ENCODE results near the gene COL9A3.

Gene COL9A3

DNA sequence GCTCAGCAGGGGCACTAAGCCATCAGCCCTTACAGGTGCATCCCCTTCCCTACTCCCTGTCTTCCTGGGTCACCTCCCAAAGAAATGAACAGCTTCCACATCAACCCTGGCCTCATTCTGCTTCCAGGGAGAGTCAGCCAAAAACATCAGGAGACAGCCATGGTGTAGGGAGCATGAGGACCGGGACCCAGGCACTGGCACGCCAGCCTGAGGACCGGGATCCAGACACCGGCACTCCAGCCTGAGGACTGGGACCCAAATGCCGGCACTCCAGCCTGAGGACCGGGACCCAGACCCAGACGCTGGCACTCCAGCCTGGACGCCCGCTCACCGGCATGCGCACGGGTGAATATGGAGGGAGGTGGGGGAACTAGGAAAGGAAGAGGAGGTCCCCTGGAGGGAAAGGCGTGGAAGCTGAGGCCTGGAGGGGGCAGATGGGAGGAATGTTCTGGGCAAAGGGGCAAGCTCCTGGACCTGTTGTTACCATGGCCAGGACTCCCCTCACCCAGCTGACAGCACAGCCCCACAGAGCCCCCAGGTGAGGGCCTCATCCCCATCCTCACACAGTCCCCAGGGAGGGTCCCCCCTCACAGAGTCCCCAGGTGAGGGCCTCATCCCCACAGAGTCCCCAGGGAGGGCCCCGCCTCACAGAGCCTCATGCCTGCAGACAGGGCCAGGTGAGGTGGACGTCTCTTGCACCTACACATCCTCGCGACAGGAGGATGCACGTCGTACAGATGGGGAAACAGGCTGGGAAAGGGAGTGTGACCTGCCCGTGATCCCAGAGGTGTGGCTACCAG is 46.5 kb upstream of the COL9A3 start:
- Histone ChIP-seq H3K36me3 (no peaks in the 10 kb centered on the region), H3K27ac (no peak overlapping the region), H3K4me1 (peaks cover 0 to 7% (median 0%) of the 10 kb centered on the region in 4 donors), H3K4me3 (no peak overlapping the region), H3K9me3 (no peaks in the 10 kb centered on the region), H3K27me3 (peaks cover 0 to 89% of the 10 kb centered on the region in 2 donors)
- intact Hi-C loops (cut with DNase I; ENCODE audit: low total_unique reads): no loop called here
- TF ChIP-seq, protein P1, sequence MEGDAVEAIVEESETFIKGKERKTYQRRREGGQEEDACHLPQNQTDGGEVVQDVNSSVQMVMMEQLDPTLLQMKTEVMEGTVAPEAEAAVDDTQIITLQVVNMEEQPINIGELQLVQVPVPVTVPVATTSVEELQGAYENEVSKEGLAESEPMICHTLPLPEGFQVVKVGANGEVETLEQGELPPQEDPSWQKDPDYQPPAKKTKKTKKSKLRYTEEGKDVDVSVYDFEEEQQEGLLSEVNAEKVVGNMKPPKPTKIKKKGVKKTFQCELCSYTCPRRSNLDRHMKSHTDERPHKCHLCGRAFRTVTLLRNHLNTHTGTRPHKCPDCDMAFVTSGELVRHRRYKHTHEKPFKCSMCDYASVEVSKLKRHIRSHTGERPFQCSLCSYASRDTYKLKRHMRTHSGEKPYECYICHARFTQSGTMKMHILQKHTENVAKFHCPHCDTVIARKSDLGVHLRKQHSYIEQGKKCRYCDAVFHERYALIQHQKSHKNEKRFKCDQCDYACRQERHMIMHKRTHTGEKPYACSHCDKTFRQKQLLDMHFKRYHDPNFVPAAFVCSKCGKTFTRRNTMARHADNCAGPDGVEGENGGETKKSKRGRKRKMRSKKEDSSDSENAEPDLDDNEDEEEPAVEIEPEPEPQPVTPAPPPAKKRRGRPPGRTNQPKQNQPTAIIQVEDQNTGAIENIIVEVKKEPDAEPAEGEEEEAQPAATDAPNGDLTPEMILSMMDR (IDR thresholded peaks at IDR 0.05): no peak
- DNase-seq: no peak

DNA sequence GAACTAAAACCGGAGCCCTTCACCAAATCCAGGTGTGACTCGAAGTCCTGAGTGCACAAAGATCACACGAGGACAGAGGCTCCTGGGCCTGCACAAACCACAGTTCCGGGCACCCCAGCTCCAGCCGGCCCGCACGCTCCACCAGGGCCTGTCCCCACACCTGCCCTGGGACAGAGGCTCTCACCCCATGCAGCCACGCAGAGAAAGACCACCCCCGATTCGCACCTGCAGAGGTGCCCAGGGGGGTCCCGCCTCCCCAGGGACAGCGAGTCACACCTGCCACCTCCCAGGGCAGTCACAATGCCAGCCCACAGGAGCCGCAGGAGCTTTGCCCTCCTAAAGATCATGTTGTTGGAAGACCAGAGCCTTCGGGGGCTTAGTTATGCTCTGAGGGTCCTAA is 45.9 kb upstream of the COL9A3 start:
- peaks cover 0 to 89% of the 10 kb centered on the region in 2 donors for H3K27me3 ChIP-seq
- TF ChIP-seq, protein P1 (IDR thresholded peaks at IDR 0.05): no peak
- H3K4me1 ChIP-seq: peaks cover 0 to 7% (median 0%) of the 10 kb centered on the region in 4 donors
- no peak for DNase-seq
- H3K27ac ChIP-seq: no peak overlapping the region
- intact Hi-C loops (cut with DNase I; ENCODE audit: low total_unique reads): no loop called here
- no peaks in the 10 kb centered on the region for H3K9me3 ChIP-seq
- no peaks in the 10 kb centered on the region for H3K36me3 ChIP-seq
- no peak overlapping the region for H3K4me3 ChIP-seq

DNA sequence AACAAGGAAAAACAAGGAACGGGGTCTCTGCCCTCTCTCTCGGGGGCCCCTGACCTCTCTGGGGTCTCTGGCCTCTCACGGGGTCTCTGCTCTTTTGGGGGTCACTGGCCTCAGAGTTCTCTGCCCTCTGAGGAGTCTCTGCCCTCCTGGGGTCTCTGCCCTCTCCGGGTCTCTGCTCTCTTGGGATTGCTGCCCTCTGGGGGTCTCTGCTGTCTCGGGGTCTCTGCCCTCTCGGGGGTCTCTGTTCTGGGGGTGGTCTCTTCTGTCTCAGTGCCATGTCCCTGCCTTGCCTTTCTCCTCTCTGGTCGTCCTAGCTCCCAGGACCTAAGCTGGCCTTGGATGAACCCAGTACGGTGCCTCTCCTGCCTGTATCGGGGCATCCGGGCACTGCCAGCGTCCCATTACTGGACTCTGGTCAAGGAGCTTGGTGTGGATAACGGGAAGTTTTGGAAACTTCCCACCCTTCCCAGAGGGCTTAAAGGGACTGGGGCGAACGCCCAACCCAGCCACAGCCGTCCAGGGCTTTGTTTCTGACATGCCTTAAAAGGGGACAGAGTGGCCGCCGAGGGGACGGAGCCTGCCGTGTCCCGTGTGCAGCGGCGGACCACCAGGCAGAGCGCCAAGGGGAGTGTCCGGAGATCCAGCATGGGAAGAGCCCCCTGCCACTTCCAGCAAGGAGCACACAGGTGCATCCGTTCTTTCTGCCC is 45.3 kb upstream of the COL9A3 start:
- Histone ChIP-seq H3K4me1 (peaks cover 0 to 7% (median 0%) of the 10 kb centered on the region in 4 donors), H3K9me3 (no peaks in the 10 kb centered on the region), H3K4me3 (no peak overlapping the region), H3K27ac (no peak overlapping the region), H3K36me3 (no peaks in the 10 kb centered on the region), H3K27me3 (peaks cover 0 to 89% of the 10 kb centered on the region in 2 donors)
- no peak for DNase-seq
- TF ChIP-seq, protein P1 (IDR thresholded peaks at IDR 0.05): no peak
- intact Hi-C loops (cut with DNase I; ENCODE audit: low total_unique reads): no loop called here

DNA sequence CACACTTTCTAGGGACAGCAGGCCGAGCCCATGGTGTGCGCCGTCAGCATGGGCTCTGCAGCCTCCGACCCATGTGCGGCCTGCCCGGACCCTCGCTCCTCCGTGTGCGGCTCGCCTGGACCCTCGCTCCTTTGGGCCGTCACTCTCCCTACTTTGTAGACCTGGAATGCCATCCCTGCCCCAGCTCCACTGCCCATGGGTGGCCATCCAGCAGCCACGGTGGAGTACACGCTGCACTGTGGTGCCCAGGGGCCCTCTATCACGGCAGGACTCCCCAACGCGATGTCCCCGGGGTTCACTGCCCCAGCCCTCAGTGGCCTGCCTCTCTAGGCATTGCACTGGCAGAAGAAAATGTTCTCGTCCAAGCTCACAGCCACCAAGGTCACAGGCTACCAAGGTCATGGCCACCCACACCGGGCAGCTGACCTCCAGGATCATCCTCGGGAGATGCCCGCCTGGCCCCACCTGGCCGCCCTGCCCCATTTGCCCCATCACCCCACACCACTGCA is 44.7 kb upstream of the COL9A3 start:
- no peaks in the 10 kb centered on the region for H3K36me3 ChIP-seq
- no peaks in the 10 kb centered on the region for H3K9me3 ChIP-seq
- TF ChIP-seq, protein P1 (IDR thresholded peaks at IDR 0.05): no peak
- H3K4me3 ChIP-seq: no peak overlapping the region
- intact Hi-C loops (cut with DNase I; ENCODE audit: low total_unique reads): no loop called here
- peaks cover 0 to 85% of the 10 kb centered on the region in 2 donors for H3K27me3 ChIP-seq
- H3K27ac ChIP-seq: no peak overlapping the region
- H3K4me1 ChIP-seq: peaks cover 0 to 7% (median 0%) of the 10 kb centered on the region in 4 donors
- DNase-seq: no peak

DNA sequence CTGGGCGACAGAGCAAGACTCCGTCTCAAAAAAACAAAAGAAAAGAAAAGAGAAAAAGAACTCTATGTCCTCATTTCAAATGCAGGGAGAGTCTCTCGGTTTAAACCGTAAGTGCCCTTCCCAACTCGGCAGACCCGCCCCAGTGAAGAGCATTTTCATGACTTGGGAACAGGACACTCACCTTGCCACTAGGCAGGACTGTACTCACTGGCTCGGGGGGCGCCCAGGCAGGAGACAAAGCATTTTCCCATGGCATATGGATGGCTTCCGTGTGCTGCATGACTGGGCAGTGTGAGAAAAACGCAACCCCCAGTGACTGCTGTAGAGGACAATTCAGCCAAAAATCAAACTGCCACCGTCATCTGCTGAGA is 44.2 kb upstream of the COL9A3 start:
- peaks cover 0 to 88% of the 10 kb centered on the region in 2 donors for H3K27me3 ChIP-seq
- intact Hi-C loops (cut with DNase I; ENCODE audit: low total_unique reads): no loop called here
- no peak overlapping the region for H3K4me3 ChIP-seq
- no peak for DNase-seq
- H3K27ac ChIP-seq: no peak overlapping the region
- H3K9me3 ChIP-seq: no peaks in the 10 kb centered on the region
- H3K36me3 ChIP-seq: no peaks in the 10 kb centered on the region
- TF ChIP-seq, protein P1 (IDR thresholded peaks at IDR 0.05): no peak
- peaks cover 0 to 7% (median 0%) of the 10 kb centered on the region in 4 donors for H3K4me1 ChIP-seq
